Neural cell (in vitro differentiated cells): ENCODE measurements around the gene TMC1. TPM values are rescaled to one million over a fixed set of nuclear protein-coding genes. Genes with fewer than 3 reads are reported as not detected.

Experiments used
- H2AFZ ChIP-seq: fragments of 200-600, 300-800 bp; sonication (generic), shearing (Covaris generic); 2 replicates; pipeline ENCODE4 v1.6.0; 2014; ENCODE audit warnings: low read depth, mild to moderate bottlenecking, antibody characterized with exemption, low read length, moderate library complexity
- H3F3A ChIP-seq: fragments of 200-600 bp; shearing (Covaris generic); 2 replicates; pipeline ENCODE4 v1.6.1; 2016; ENCODE audit warnings: mild to moderate bottlenecking, moderate library complexity, mixed read lengths, antibody characterized with exemption, low read length; ENCODE audit not compliant: insufficient read depth, poor library complexity, severe bottlenecking
- H3K27ac ChIP-seq: fragments of 200-600, 300-800 bp; sonication (generic), shearing (Covaris generic); 2 replicates; pipeline ENCODE4 v1.5.1; 2014; ENCODE audit warnings: mild to moderate bottlenecking, low read length, moderate library complexity
- H3K27me3 ChIP-seq: fragments of 300-800, 200-600 bp; sonication (generic), shearing (Covaris generic); 2 replicates; pipeline ENCODE4 v1.6.0; 2014; ENCODE audit warnings: mild to moderate bottlenecking, low read depth, low read length, moderate library complexity; ENCODE audit not compliant: insufficient read depth
- H3K36me3 ChIP-seq: fragments of 300-800, 200-600 bp; sonication (generic), shearing (Covaris generic); 2 replicates; pipeline ENCODE4 v1.5.1; 2014; ENCODE audit warnings: mild to moderate bottlenecking, antibody characterized with exemption, low read length, moderate library complexity; ENCODE audit not compliant: insufficient read depth
- H3K4me2 ChIP-seq: fragments of 300-800, 200-600 bp; sonication (generic), shearing (Covaris generic); 2 replicates; pipeline ENCODE4 v1.6.0; 2014; ENCODE audit warnings: mild to moderate bottlenecking, low read length
- H3K4me3 ChIP-seq: fragments of 300-800, 200-600 bp; sonication (generic), shearing (Covaris generic); 2 replicates; pipeline ENCODE4 v1.5.1; 2014; ENCODE audit warnings: mild to moderate bottlenecking, low read length, moderate library complexity
- H3K79me2 ChIP-seq: fragments of 200-600 bp; shearing (Covaris generic); replicated peaks from 2 replicates; pipeline ENCODE4 v1.6.0; 2014; ENCODE audit warnings: mild to moderate bottlenecking, low read length, moderate library complexity; ENCODE audit not compliant: insufficient read depth
- H3K9ac ChIP-seq: fragments of 300-800, 200-600 bp; sonication (generic), shearing (Covaris generic); 2 replicates; pipeline ENCODE4 v1.6.1; 2016; ENCODE audit warnings: mild to moderate bottlenecking, low read length, mixed read lengths
- H3K9me2 ChIP-seq: fragments of 200-600 bp; shearing (Covaris generic); 2 replicates; pipeline ENCODE4 v1.6.1; 2016; ENCODE audit warnings: mild to moderate bottlenecking, low read length, mixed read lengths; ENCODE audit not compliant: insufficient read depth
- H3K9me3 ChIP-seq: fragments of 200-600, 300-800 bp; sonication (generic), shearing (Covaris generic); 2 replicates; pipeline ENCODE4 v1.6.1; 2016; ENCODE audit warnings: mild to moderate bottlenecking, mixed run types, low read length, moderate library complexity, mixed read lengths
- H4K20me1 ChIP-seq: fragments of 200-600 bp; shearing (Covaris generic); 2 replicates; pipeline ENCODE4 v1.6.1; 2016; ENCODE audit warnings: mild to moderate bottlenecking, mixed run types; ENCODE audit not compliant: insufficient read depth
- CTCF ChIP-seq: fragments of 450-650 bp; IDR thresholded peaks from 2 replicates; pipeline ENCODE4 v1.5.1; 2014; ENCODE audit warnings: antibody characterized with exemption, mild to moderate bottlenecking, moderate library complexity; ENCODE audit not compliant: poor library complexity, severe bottlenecking
- EP300 ChIP-seq: fragments of 450-650 bp; conservative IDR thresholded peaks from 2 replicates; pipeline ENCODE4 v1.6.1; 2014; ENCODE audit warnings: antibody characterized with exemption, mild to moderate bottlenecking, moderate library complexity; ENCODE audit not compliant: poor library complexity, severe bottlenecking
- EZH2 ChIP-seq: fragments of 200-600, 300-800 bp; shearing (Covaris generic), sonication (generic); IDR thresholded peaks from 2 replicates; pipeline ENCODE4 v1.6.1; 2014; ENCODE audit warnings: antibody characterized with exemption, low read length, borderline replicate concordance, mild to moderate bottlenecking; ENCODE audit not compliant: insufficient read depth, poor library complexity, severe bottlenecking
- MXI1 ChIP-seq: fragments of 450-650 bp; conservative IDR thresholded peaks from 2 replicates; pipeline ENCODE4 v1.6.1; 2014; ENCODE audit warnings: antibody characterized with exemption, mild to moderate bottlenecking; ENCODE audit not compliant: poor library complexity, severe bottlenecking
- POLR2AphosphoS5 ChIP-seq: IDR thresholded peaks from 2 replicates; pipeline ENCODE4 v1.6.1; 2012
- RAD21 ChIP-seq: fragments of 450-650 bp; conservative IDR thresholded peaks from 2 replicates; pipeline ENCODE4 v1.6.1; 2014; ENCODE audit warnings: antibody characterized with exemption, mild to moderate bottlenecking, moderate library complexity
- REST ChIP-seq: IDR thresholded peaks from 2 replicates; pipeline ENCODE4 v1.6.1; 2012; ENCODE audit warnings: borderline replicate concordance
- SMC3 ChIP-seq: fragments of 450-650 bp; conservative IDR thresholded peaks from 2 replicates; pipeline ENCODE4 v1.6.1; 2014; ENCODE audit warnings: antibody characterized with exemption, mild to moderate bottlenecking, moderate library complexity; ENCODE audit not compliant: poor library complexity
- TAF1 ChIP-seq: IDR thresholded peaks from 2 replicates; pipeline ENCODE4 v1.6.1; 2012; ENCODE audit warnings: low read depth
- polyA plus RNA-seq: library from polyadenylated mRNA; depleted of rRNA; stranded (reverse); fragments of >200 nt; gene quantifications from 2 replicates; pipeline ENCODE4 v1.2.3, GENCODE V29; 2014

The TMC1 gene
- polyA plus RNA-seq, 1 donor from 2014 or later: not detected

DNA sequence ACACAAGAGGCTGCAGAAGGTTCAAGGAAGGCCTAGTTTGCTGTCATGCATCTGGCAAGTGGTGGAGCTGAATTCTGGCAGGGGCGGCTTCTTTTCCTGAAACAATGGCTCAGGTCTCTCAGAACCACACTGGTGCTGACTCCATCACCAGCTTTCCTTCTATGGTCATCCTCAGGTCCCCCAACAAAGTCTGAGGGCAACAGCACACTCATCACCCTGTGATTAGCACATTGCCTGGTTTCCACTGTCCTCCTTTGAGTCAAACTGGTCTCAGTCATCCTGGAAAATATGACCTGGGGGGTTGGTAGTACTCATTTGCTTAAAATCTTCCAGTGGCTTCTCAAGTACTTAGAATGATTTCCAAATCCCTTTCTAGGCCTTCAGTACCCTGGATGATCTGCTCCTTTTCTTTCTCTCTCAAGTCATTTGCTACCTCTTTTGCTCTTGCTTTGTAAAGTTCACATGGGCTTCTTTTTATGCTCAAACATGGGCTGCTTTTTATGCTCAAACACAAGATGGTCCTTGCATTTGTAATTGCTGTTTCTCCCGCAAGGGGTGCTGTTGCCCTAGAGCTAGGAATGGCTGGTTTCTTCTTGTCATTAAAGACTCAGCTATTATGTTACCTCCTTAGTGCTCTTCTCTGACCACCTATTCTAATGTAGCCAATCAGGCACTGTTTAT lies 286.5 kb downstream of the TMC1 start:
- Histone ChIP-seq H3K79me2 (no peaks in the 10 kb centered on the region), H3K36me3 (no peaks in the 10 kb centered on the region), H3K9me3 (peaks cover 4% of the 10 kb centered on the region), H3K4me2 (no peak overlapping the region), H3K9me2 (no peaks in the 10 kb centered on the region), H3F3A (no peaks in the 10 kb centered on the region), H3K27ac (no peak overlapping the region), H4K20me1 (no peaks in the 10 kb centered on the region), H3K4me3 (no peak overlapping the region), H3K27me3 (no peaks in the 10 kb centered on the region), H3K9ac (no peak overlapping the region), H2AFZ (no peak overlapping the region)
- TF ChIP-seq CTCF: no peak
- TF ChIP-seq REST: no peak
- TF ChIP-seq MXI1: no peak
- no peak for TF ChIP-seq EP300
- TF ChIP-seq SMC3: no peak

DNA sequence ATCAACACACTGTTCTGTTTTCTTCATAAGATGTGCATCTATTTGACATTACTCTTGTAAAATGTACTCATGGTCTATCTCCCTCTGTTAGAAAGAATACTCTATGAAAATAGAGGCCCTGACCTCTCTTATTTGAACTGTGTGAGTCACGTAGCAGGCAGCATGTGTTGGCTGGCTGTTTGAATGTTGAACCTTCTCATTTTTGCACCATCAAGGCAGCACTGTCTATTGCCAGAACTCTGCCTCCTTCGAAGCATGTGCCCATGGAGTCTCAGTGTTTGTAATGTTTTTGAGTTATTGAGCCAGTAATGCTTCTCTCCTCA lies 287.0 kb downstream of the TMC1 start:
- no peaks in the 10 kb centered on the region for H4K20me1 ChIP-seq
- H3K4me2 ChIP-seq: no peak overlapping the region
- no peak overlapping the region for H3K27ac ChIP-seq
- no peaks in the 10 kb centered on the region for H3K9me2 ChIP-seq
- TF ChIP-seq SMC3 (no peak), TAF1 (no peak), RAD21 (no peak), MXI1 (no peak), POLR2AphosphoS5 (no peak)
- H3K4me3 ChIP-seq: no peak overlapping the region
- H2AFZ ChIP-seq: no peak overlapping the region
- peaks cover 3% of the 10 kb centered on the region for H3K9me3 ChIP-seq
- no peaks in the 10 kb centered on the region for H3F3A ChIP-seq
- H3K79me2 ChIP-seq: no peaks in the 10 kb centered on the region
- H3K27me3 ChIP-seq: no peaks in the 10 kb centered on the region
- no peak overlapping the region for H3K9ac ChIP-seq
- H3K36me3 ChIP-seq: no peaks in the 10 kb centered on the region

- Histone ChIP-seq H3K9me3 (no peaks in the 10 kb centered on the region), H3K79me2 (no peaks in the 10 kb centered on the region), H3K4me3 (no peak overlapping the region), H4K20me1 (no peaks in the 10 kb centered on the region), H3K27me3 (no peaks in the 10 kb centered on the region), H3K36me3 (no peaks in the 10 kb centered on the region), H3K4me2 (no peak overlapping the region), H3K9ac (no peak overlapping the region), H3F3A (no peaks in the 10 kb centered on the region), H2AFZ (no peak overlapping the region), H3K9me2 (no peaks in the 10 kb centered on the region), H3K27ac (no peak overlapping the region)
- TF ChIP-seq RAD21 (no peak), MXI1 (no peak), TAF1 (no peak), SMC3 (no peak), REST (no peak), EP300 (no peak), CTCF (no peak), EZH2 (no peak)
These were observed 288.2 kb downstream of the TMC1 start for GRCh38 chr9:72809586-72809985.
